Activated CD4-positive, alpha-beta T cell treated with anti-CD3 and anti-CD28 coated beads, Interleukin-2, amount 10 ng/mL, durations not matched to agents 7 days and 5 days (primary cell): ENCODE measurements around the gene CDCA8. TPM values are rescaled to one million over a fixed set of nuclear protein-coding genes. Genes with fewer than 3 reads are reported as not detected.

Experiments
- CTCF ChIA-PET: fragments of 350-600 bp; sonication (Branson Sonifier 250); formaldehyde crosslinking; loops from one replicate; lab custom pipeline; 2021; ENCODE audit warnings: antibody characterized with exemption; lab: Charles Lee
- POLR2A ChIA-PET: fragments of 350-600 bp; sonication (Branson Sonifier 250); formaldehyde crosslinking; loops from one replicate; lab custom pipeline; 2021; ENCODE audit warnings: antibody characterized with exemption; lab: Charles Lee
- DNase-seq: peaks from one replicate; pipeline ENCODE4 v3.0.0-alpha.2; 2020
- H3K27ac Mint-ChIP-seq: one replicate; pipeline ENCODE4 v1.8.0; 2021; ENCODE audit warnings: mild to moderate bottlenecking, moderate library complexity, mixed read lengths
- H3K27me3 Mint-ChIP-seq: one replicate; pipeline ENCODE4 v1.8.0; 2021; ENCODE audit warnings: mixed read lengths
- H3K36me3 Mint-ChIP-seq: one replicate; pipeline ENCODE4 v1.8.0; 2021; ENCODE audit warnings: low read depth, mixed read lengths
- H3K4me1 Mint-ChIP-seq: one replicate; pipeline ENCODE4 v1.8.0; 2021; ENCODE audit warnings: mixed read lengths
- H3K4me3 Mint-ChIP-seq: one replicate; pipeline ENCODE4 v1.8.0; 2021; ENCODE audit warnings: mild to moderate bottlenecking, moderate library complexity, mixed read lengths
- H3K9me3 Mint-ChIP-seq: one replicate; pipeline ENCODE4 v1.8.0; 2021; ENCODE audit warnings: mixed read lengths
- total RNA-seq, 2 experiments: library from RNA; stranded (reverse); gene quantifications; one replicate each; pipeline ENCODE4 v1.2.3, GENCODE V29; 2021

The CDCA8 gene
- total RNA-seq, 2 experiments from 2014 or later: 85.5 to 91.2 TPM

DNA sequence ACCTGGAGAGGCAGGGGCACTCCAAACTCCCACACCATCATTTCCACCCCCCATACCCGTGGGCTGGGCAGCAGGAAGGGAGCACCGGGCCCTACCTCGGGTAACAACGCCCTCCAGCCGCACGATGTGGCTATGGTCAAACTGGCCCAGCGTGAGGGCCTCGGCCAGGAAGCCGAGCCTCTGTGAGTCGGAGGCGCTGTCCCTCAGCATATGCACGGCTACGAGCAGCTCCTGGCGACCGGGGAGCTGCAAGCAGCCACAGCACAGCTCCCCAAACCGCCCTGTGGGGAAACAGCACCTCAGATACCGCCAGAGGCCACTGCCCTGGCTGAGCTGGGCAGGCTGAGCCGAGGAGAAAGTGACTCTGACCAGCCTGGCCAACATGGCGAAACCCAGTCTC lies 29.2 kb downstream of the CDCA8 start:
- Mint-ChIP-seq H3K27ac (no peak overlapping the region), H3K9me3 (no peaks in the 10 kb centered on the region), H3K36me3 (no peaks in the 10 kb centered on the region), H3K27me3 (peaks cover 4% of the 10 kb centered on the region), H3K4me1 (no peaks in the 10 kb centered on the region), H3K4me3 (no peak overlapping the region)
- ChIA-PET CTCF (interaction anchor here (1.3 kb wide), 1 partner anchor 139 kb away, joined by 3 read pairs; no protein-coding TSS in a partner anchor), POLR2A (no interaction called here)
- no peak for DNase-seq

DNA sequence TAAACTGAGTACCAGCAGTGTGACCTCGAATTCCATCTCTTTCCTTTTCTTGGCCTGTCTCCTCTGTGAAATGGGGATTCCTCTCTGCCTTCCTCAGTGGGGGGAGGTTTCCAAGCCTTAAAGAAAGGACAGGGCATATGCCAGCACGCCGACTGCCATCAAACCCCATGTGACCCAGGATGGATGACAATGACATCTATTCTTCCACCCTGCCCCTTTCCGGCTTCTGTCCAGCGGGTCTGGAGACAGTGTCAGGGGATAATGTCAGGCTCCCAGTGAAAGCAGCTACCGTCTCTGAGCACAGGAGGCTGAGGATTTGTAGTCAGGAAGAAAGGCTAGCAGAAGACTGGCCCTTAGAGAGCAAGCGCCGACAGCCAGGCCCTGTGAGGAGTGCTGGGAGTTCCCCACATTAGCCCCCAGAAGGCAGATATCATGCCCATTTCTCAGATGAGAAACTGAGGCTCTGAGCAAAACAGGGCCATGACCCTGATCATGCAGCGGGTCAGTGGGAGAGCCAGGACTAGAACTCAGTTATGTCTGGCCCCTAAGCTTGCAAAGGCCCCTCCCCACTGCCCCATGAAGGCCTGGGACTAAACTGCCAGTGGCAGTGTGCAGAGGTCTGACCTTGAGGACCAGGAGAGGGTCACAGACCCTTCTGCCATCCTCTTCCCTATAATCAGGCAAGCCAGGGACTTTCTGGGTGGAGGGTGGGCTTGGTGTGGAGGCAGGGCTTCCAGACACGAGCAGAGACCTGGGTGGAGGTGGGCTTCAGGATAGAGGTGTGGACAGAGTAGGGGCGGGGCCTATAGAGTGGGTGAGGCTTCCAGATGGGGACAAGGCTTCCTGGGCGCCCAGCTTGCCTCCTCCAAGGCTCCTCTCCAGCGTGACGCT lies 30.1 kb downstream of the CDCA8 start:
- no peak for DNase-seq
- Mint-ChIP-seq H3K27ac (no peak overlapping the region), H3K4me1 (no peaks in the 10 kb centered on the region), H3K36me3 (no peaks in the 10 kb centered on the region), H3K27me3 (peaks cover 6% of the 10 kb centered on the region), H3K9me3 (no peaks in the 10 kb centered on the region), H3K4me3 (no peak overlapping the region)
- ChIA-PET CTCF (interaction anchor here (1.3 kb wide), 1 partner anchor 138 kb away, joined by 3 read pairs; no protein-coding TSS in a partner anchor), POLR2A (no interaction called here)

GRCh38 chr1:37723072-37723389 lies 30.7 kb downstream of the CDCA8 start:
- DNase-seq: no peak
- Mint-ChIP-seq H3K36me3 (no peaks in the 10 kb centered on the region), H3K27ac (no peak overlapping the region), H3K9me3 (no peaks in the 10 kb centered on the region), H3K4me3 (no peak overlapping the region), H3K4me1 (no peaks in the 10 kb centered on the region), H3K27me3 (peaks cover 12% of the 10 kb centered on the region)
- CTCF ChIA-PET: interaction anchor here (1.3 kb wide), 1 partner anchor 137 kb away, joined by 3 read pairs; no protein-coding TSS in a partner anchor
- POLR2A ChIA-PET: no interaction called here

DNA sequence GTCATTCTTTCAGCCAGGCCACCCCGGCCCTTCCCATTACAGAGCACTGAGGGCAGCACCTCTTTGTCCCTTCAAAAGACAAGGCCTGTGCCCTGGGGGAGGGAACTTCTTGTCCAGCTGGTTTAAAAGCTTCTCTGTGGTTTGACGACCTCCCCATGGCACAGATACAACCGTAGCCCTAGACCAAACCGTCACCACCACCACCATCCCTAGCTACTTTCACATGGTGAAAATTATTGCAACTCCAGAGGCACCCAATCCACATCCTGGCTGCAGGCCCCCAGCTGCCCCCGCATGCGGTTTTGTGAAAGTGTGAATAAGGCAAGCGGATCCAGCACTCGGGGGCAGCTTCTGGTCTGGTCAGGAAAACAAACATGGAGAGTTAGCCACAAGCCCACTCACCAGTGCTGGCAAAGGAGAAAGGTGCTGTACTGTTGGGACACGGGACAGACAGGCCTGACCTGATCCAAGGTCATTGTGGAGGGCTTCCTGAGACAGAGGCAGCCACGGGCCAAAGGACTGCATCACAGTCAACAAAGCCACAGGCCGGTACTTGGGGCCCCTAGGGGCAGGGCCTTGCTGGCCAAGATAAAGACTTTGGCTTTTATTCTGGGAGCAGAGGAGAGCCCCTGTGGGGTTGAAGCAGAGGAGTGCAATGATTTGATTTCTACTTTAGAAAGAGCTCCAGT lies 31.2 kb downstream of the CDCA8 start:
- CTCF ChIA-PET: no interaction called here
- Mint-ChIP-seq H3K9me3 (no peaks in the 10 kb centered on the region), H3K4me3 (no peak overlapping the region), H3K36me3 (no peaks in the 10 kb centered on the region), H3K27ac (no peak overlapping the region), H3K27me3 (peaks cover 16% of the 10 kb centered on the region), H3K4me1 (no peaks in the 10 kb centered on the region)
- POLR2A ChIA-PET: no interaction called here
- no peak for DNase-seq

- ChIA-PET POLR2A (no interaction called here), CTCF (no interaction called here)
- Mint-ChIP-seq H3K4me1 (no peaks in the 10 kb centered on the region), H3K4me3 (no peak overlapping the region), H3K36me3 (no peaks in the 10 kb centered on the region), H3K27me3 (peaks cover 19% of the 10 kb centered on the region), H3K27ac (no peak overlapping the region), H3K9me3 (no peaks in the 10 kb centered on the region)
- DNase-seq: no peak
Measured at GRCh38 chr1:37724575-37724974, 32.3 kb downstream of the CDCA8 start.

DNA sequence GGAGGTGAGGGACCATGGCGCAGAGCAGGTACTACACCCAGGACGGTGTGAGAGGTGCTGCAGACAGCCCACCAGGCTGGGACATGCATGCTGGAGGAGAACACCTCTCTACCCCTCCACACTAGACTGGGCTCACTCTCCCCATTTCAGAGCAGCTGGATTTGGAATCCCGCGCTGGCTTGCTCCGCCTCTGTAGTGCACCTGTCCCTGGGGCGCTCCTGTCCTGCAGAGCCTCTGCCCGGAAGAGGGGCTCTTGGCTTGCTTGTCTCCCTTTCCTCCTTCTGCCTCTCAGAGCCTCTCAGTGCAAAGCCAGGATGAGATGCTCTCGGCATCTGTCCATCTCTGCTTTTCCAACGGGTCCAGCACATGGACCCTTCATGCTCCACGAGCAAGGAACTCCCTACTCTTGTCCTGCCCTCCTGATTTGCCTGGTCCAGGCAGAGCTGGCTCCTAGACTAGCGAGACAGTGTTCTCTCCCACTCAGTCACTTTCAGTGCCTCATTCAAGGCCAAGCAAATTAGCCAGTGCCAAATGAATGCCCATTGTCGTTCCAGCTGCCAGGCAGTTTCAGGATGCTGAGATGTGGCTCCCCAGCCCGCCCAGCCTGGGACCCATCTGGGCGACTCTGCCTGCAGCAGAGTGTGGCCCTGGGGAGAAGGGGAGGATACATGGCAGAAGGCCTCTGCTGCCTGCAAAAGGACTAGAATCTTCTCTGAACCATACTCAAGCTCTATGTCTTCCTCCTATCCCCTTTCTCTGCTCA lies 33.7 kb downstream of the CDCA8 start:
- no peaks in the 10 kb centered on the region for H3K36me3 Mint-ChIP-seq
- no peak for DNase-seq
- H3K4me3 Mint-ChIP-seq: no peak overlapping the region
- H3K27me3 Mint-ChIP-seq: peaks cover 26% of the 10 kb centered on the region
- H3K4me1 Mint-ChIP-seq: no peaks in the 10 kb centered on the region
- H3K9me3 Mint-ChIP-seq: no peaks in the 10 kb centered on the region
- ChIA-PET CTCF (no interaction called here), POLR2A (no interaction called here)
- no peak overlapping the region for H3K27ac Mint-ChIP-seq

DNA sequence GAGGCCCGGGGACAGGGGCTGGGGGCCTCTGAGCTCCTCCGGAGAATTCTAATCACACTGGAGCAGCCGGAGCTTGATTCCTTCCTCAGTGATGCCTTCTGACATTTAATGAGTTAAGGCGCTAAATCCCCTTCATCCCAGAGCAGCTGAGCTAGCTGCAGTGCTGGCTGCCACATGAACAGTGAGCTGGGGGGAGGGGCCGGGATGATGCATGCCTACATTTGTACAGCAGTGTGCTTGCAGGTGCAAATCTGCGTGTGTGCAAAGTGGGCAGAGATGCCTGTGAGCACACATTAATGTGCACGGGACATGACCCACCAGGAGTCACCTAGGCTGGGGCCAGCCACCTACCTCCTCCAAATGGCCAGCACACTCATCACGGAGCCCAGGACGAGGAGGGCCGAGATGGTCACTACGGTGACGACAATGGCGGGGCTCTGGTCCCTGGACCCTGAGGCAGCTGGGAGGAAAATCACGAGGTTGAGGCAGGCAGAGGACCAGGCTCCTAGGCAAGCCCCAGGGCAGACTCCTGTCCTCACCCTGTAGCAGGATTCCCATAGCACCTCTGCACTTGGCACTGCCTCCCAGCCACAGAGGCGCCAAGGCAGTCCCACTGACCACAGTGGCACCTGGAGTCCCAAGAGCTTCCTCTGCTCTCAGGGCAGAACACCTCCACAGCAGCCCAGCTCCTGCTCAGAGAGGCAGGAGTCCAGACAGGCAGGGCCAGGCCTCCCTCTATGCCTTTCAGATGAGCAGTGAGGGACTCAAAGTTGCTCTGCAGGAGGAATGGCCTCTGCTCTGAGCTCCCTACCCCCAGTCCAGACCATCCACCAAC lies 34.7 kb downstream of the CDCA8 start:
- no peak for DNase-seq
- CTCF ChIA-PET: interaction anchor here (1.7 kb wide), 1 partner anchor 10 kb away, joined by 6 read pairs; no protein-coding TSS in a partner anchor
- Mint-ChIP-seq H3K27me3 (peaks cover 26% of the 10 kb centered on the region), H3K4me1 (no peaks in the 10 kb centered on the region), H3K27ac (no peak overlapping the region), H3K4me3 (no peak overlapping the region), H3K9me3 (no peaks in the 10 kb centered on the region), H3K36me3 (no peaks in the 10 kb centered on the region)
- POLR2A ChIA-PET: no interaction called here

DNA sequence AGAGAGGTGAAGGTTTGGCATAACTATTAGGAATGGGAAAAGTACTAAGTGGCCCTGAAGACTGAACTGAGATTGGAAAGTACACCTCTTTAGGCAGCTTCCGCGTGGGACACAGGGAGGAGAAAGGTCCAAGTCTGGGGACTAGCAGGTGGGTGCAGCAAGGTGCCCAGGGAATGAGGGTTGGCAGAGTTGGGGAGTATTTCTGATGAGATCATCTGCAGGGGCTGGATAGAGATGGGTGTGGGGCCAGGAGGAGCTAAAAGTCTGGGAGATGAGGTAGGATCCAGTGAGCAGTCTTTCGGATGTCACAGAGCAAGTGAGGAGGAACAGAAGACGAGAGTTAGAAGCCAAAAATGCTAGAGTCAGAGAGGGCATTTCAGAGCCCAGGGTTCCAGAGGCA lies 36.1 kb downstream of the CDCA8 start:
- no peak overlapping the region for H3K27ac Mint-ChIP-seq
- H3K4me1 Mint-ChIP-seq: no peaks in the 10 kb centered on the region
- DNase-seq: no peak
- H3K4me3 Mint-ChIP-seq: no peak overlapping the region
- H3K36me3 Mint-ChIP-seq: no peaks in the 10 kb centered on the region
- peaks cover 30% of the 10 kb centered on the region for H3K27me3 Mint-ChIP-seq
- CTCF ChIA-PET: interaction anchor here (1.0 to 1.7 kb wide), 2 partner anchors 11 to 37 kb away, joined by 3 to 6 read pairs; partner anchors contain the start of gene EPHA10
- POLR2A ChIA-PET: no interaction called here
- H3K9me3 Mint-ChIP-seq: no peaks in the 10 kb centered on the region

- Mint-ChIP-seq H3K36me3 (no peaks in the 10 kb centered on the region), H3K27me3 (peaks cover 43% of the 10 kb centered on the region), H3K9me3 (no peaks in the 10 kb centered on the region), H3K4me1 (no peaks in the 10 kb centered on the region), H3K4me3 (no peak overlapping the region), H3K27ac (no peak overlapping the region)
- ChIA-PET POLR2A (no interaction called here), CTCF (interaction anchor here (1.1 to 1.3 kb wide), 2 partner anchors 7 to 38 kb away, joined by 3 read pairs; partner anchors contain the start of gene CDCA8)
- no peak for DNase-seq
Measured at GRCh38 chr1:37730376-37730775, 38.1 kb downstream of the CDCA8 start.

DNA sequence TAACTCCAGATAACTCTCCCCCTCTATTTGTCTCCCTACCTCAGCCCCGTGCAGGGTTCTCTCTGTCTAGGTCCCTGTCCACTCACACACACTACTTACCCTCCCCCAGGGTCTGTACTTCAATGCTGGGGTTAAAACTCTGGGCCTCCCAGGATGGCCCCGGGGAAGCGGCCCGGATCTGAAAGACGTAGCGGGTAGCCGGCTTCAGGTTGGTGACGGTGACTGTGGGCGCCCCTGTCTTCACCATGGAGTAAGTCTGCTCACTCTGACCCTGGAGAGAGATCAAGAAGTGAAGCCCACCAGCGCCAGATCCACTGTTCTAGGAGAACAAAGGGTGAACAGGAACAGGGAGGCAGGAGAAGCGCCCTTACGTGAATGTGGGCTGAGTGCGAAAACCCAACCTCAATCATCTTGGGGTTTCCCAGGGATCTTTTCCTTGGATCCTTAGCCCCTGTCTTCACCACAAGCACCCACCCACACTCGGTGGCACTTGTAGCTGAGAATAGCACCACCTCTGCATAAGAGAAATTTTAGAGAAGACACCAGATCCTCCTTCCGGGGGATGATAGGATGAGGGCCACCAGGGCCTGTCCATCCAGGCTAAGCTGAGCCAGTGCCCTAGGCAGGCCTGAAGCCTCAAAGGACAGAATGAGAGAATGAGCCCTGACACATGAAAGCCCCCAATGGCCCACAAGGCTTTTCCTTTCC lies 39.1 kb downstream of the CDCA8 start:
- H3K9me3 Mint-ChIP-seq: no peaks in the 10 kb centered on the region
- CTCF ChIA-PET: no interaction called here
- POLR2A ChIA-PET: no interaction called here
- H3K27me3 Mint-ChIP-seq: peaks cover 50% of the 10 kb centered on the region
- H3K27ac Mint-ChIP-seq: no peak overlapping the region
- H3K4me3 Mint-ChIP-seq: no peak overlapping the region
- no peak for DNase-seq
- no peaks in the 10 kb centered on the region for H3K4me1 Mint-ChIP-seq
- no peaks in the 10 kb centered on the region for H3K36me3 Mint-ChIP-seq

GRCh38 chr1:37732111-37732780 lies 39.9 kb downstream of the CDCA8 start:
- DNase-seq: no peak
- peaks cover 1% of the 10 kb centered on the region for H3K9me3 Mint-ChIP-seq
- peaks cover 51% of the 10 kb centered on the region for H3K27me3 Mint-ChIP-seq
- POLR2A ChIA-PET: no interaction called here
- H3K4me3 Mint-ChIP-seq: no peak overlapping the region
- H3K27ac Mint-ChIP-seq: no peak overlapping the region
- H3K4me1 Mint-ChIP-seq: no peaks in the 10 kb centered on the region
- no peaks in the 10 kb centered on the region for H3K36me3 Mint-ChIP-seq
- CTCF ChIA-PET: no interaction called here
